GM18502 (cell line): Measurements from ENCODE around the gene GPR3.
"Not testable (repeated sequence)": the region's sequence is repeated elsewhere in the genome, so short reads cannot be mapped to it uniquely, and the experiment has no call there.

Experiments
- ATAC-seq: cut with Tn5 transposase; IDR thresholded peaks from one replicate; pipeline ENCODE4 v1.9.1; 2021; ENCODE audit warnings: mild to moderate bottlenecking; ENCODE audit not compliant: unreplicated experiment, poor library complexity

The GPR3 gene

GRCh38 chr1:27374362-27375086 lies 17.9 kb upstream of the GPR3 start, which contains the start of gene FCN3:
TSS of gene FCN3 (minus strand) at chr1:27374824. CDS start at chr1:27374818, 6 bp downstream.
- ATAC-seq, result no peak

GRCh38 chr1:27377760-27378495 lies 14.5 kb upstream of the GPR3 start:
- ATAC-seq, result no peak

- ATAC-seq, result no peak
These were observed 12.8 kb upstream of the GPR3 start for GRCh38 chr1:27379564-27380122.

- ATAC-seq, result no peak
These were observed 12.2 kb upstream of the GPR3 start for GRCh38 chr1:27380224-27380623.

GRCh38 chr1:27380766-27381733 lies 11.4 kb upstream of the GPR3 start:
- no peak for ATAC-seq

GRCh38 chr1:27381969-27382762 lies 10.3 kb upstream of the GPR3 start:
- ATAC-seq, result no peak

GRCh38 chr1:27383039-27383605 lies 9.3 kb upstream of the GPR3 start, which contains the start of gene CD164L2:
TSS of gene CD164L2 (minus strand) at chr1:27383333. CDS start at chr1:27383239, 94 bp downstream.
- no peak for ATAC-seq

GRCh38 chr1:27383661-27384060 lies 8.8 kb upstream of the GPR3 start:
- ATAC-seq, result no peak

GRCh38 chr1:27384797-27385196 lies 7.6 kb upstream of the GPR3 start:
- ATAC-seq, result not testable (repeated sequence)

- no peak for ATAC-seq
These were observed 4.0 kb upstream of the GPR3 start for GRCh38 chr1:27388337-27389005.

- ATAC-seq, result no peak
These were observed 819 bp upstream of the GPR3 start for GRCh38 chr1:27391511-27392095.

- ATAC-seq, result no peak
These were observed 585 bp downstream of the GPR3 start for GRCh38 chr1:27392778-27393635.

- no peak for ATAC-seq
These were observed 1.3 kb downstream of the GPR3 start for GRCh38 chr1:27393641-27394281.

GRCh38 chr1:27394282-27394658 lies 1.8 kb downstream of the GPR3 start:
- no peak for ATAC-seq

GRCh38 chr1:27394925-27395324 lies 2.5 kb downstream of the GPR3 start:
- ATAC-seq, result no peak

GRCh38 chr1:27395441-27396195 lies 3.2 kb downstream of the GPR3 start:
- no peak for ATAC-seq
